CD4-positive, alpha-beta T cell treated with Interleukin-6 at 100 ng/mL for 8 hours (primary cell): Measurements from ENCODE around the gene DCP2.

Experiments used
- DNase-seq: peaks from one replicate; pipeline ENCODE4 v3.0.0-alpha.2; 2020; ENCODE audit warnings: mixed read lengths, low spot score

The DCP2 gene

GRCh38 chr5:113022661-113023060, 46.1 kb downstream of the DCP2 start:
- DNase-seq: peak; percentile 70

DNA sequence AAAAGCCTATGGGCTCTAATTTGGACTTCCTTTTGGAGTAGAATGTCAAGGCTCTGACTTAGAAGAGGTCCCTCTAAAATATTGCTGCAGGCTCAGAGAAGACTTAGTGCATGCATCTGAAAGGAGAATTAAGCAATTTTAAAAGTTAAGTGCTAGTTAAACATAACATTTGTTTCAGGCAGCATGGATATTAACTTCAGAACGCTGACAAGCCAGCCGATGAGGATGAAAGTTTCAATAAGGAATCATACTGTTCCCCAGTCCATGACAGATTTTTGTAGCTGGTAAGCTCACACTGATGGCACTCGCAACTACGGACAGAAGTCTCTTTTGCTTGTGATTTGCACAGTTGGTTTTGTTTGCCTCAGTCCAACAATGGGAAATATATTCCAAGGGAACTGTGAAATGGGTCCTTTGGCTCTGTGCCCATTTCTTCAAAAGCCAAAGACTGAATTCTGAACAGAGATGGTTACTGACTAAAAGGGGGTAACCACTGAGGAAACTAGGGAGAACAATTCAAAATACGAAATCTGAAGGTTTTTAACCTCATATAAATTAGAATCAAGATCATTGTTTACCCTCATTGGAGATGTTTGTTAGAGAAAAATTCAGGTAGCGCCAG, 47.6 kb downstream of the DCP2 start:
- DNase-seq: no peak

- DNase-seq: no peak
Measured at GRCh38 chr5:113025596-113025995, 49.0 kb downstream of the DCP2 start.

DNA sequence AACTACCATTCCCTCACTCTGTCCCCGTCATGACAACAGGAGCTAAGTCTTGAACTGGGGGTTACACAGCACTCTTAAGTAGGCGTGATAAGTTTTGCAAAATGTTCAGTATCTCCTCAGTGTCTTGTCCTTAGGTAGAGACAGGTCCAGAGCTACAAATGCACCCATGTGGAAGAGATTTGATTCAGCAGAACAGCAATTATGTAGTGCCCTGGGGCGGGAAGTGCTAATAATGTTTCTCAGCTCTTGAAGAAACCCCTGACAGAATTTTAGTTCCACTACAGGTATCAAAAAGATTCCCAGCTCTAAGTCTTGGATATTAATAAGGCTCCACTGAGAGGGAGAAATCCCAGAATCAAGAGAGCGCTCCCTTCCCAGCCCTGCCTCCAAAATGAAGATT, 49.6 kb downstream of the DCP2 start:
- DNase-seq: no peak

GRCh38 chr5:113027015-113027414, 50.4 kb downstream of the DCP2 start:
- no peak for DNase-seq

DNA sequence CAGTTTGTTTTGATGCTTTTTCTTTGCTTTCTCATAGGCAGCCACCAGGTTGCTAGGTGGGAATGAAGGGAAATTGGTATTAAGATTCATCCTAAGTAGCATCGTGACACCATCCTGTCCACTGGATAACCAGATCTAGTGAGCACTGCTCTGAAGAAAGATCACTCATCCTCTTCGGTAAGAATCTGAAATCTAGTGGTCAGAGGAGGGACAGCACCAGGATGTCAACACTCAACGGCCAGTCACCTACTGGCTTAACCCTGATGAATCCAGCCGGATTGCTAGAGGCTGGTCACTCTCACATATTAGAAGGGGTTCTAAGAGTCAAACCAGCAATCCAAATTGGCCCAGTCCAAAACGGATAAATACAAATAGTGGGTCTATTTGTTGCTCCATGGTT, 50.8 kb downstream of the DCP2 start:
- DNase-seq: no peak

- DNase-seq: no peak
Measured at GRCh38 chr5:113029614-113030013, 53.0 kb downstream of the DCP2 start.

- DNase-seq: no peak
Measured at GRCh38 chr5:113031104-113031503, 54.5 kb downstream of the DCP2 start.

DNA sequence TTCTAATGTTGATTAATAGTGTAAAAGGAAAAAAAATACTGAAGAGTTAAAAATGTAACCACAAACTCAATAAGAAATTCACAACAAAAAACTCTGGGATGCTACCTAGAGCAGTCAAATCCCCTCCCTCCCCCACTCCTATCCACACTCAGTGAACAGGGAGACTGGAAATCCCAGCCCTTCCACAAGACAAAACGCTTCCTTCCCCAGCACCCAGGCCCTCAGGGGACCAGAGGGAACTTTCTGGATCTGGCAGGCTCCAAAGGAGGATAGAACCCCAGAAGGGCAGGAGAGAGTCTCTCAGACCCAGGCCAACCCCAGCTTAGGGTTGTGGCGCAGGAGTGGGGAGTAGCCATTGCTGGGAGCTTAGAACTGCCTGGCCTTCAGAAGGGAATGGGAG, 55.0 kb downstream of the DCP2 start:
- DNase-seq: no peak

DNA sequence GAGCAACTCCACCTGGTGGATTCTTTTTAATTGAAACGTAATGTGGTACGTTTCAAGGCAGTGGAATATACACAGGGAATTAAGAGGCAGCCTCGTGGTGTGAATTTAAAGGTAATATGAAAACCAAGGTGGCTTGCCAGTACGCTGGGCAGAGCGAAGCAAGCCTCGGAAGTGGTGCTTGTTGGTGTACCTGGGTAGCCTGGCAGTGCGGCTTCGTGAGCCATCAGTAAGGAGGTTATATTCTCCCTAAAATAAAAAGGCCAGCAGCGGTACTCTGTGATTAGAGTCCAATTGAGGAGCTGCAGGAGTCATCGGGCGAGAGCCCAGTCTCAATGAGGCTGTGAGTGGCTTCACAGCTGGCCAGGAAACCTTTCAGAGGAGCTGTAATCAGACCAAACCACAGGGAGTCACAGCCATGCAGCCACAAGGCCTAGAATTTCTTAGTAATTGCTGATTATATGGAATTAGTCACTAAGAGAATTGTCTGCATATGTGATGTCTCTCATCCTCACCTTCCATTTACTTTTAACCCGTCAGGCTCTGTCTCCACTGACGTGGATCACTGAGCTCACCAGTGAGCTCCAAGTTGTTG, 57.7 kb downstream of the DCP2 start:
- no peak for DNase-seq

GRCh38 chr5:113035096-113035495, 58.5 kb downstream of the DCP2 start:
- no peak for DNase-seq

DNA sequence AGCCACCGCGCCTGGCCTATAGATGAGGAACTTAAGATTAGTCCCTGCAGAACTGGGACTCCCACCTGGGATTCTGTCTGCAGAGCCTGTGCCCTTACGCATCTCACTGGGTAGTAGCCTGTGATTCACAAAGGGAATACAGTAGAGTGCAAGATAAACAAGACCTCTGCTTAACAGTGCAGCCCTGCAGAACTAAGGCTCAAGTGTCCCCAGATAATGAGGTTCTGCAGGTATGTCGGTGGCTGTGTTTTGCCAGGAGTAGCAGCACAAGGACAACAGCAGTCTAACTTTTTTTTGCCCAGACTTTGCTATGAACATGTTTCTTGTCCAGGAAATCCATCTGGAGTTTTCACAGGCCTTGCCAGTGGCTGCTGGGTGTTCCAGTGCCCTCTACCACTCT, 59.7 kb downstream of the DCP2 start:
- no peak for DNase-seq

- DNase-seq: no peak
Measured at GRCh38 chr5:113036826-113037225, 60.2 kb downstream of the DCP2 start.

GRCh38 chr5:113038136-113038535, 61.5 kb downstream of the DCP2 start:
- DNase-seq: no peak

- no peak for DNase-seq
Measured at GRCh38 chr5:113038714-113039113, 62.1 kb downstream of the DCP2 start.

GRCh38 chr5:113039229-113039933, 62.8 kb downstream of the DCP2 start:
- DNase-seq: no peak

GRCh38 chr5:113039934-113040285, 63.3 kb downstream of the DCP2 start:
- DNase-seq: no peak

GRCh38 chr5:113040672-113041260, 64.2 kb downstream of the DCP2 start:
- no peak for DNase-seq

DNA sequence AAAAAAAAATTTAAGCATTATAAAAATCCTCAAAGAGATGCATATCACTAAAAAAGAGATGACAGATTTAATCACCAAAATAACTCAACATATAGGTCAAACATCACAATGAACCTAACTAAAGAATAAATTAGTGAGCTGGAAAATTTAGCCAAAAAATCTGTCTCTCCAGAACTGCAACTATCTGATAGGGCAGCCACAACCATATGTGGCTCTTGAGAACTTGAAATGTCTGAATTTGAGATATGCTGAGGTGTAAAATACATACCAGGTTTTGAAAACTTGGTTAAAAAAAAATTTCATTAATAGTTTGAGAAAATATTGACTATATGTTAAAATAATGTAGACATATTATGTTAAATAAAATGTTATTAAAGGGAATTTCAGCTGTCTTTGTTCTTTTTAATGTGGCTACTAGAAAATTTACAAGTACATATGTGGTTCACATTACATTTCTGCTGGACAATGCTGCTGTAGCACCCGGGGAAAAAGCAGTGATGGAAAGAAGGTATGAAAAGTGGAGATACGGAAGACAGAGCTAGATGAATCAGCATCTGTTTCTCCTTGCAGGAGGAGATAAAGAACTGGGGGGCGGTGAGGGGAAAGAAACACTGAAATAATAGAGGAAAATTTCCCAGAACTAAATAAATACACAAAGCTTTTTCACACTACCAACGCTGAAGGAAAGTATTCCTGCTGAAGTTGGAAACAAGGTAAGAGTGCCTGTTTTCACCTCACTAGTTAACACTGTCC, 66.1 kb downstream of the DCP2 start:
- DNase-seq: no peak

GRCh38 chr5:113043491-113043931, 66.9 kb downstream of the DCP2 start:
- no peak for DNase-seq

DNA sequence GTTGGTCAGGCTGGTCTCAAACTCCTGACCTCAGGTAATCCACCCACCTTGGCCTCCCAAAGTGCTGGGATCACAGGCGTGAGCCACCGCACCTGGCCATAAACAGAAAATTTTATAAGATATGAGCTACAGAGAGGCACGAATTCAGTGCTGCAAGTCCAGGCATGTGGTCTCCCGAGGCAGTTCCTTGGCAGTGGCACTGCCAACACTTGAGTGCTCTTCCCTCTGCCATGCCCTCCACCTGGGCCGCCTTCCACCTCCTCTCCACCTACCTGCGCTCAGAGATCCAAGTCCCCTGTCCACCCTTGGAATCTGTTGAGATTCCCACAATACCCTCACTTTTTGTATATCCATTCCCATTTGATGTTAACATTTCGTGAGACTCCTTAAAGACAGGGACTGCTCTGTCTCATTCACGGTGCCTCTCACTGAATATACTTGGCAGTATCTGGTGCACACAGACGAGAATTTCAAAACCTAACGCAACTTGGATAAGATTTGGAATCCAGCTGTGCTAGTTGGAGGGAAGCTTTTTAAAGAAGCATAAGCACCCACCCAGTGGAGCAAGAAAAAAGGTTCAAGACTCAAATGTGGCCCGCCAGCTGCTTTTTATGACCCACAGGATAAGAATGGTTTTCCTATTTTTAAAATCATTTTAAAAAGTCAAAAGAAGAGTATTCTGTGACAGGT, 68.3 kb downstream of the DCP2 start:
- DNase-seq: no peak

DNA sequence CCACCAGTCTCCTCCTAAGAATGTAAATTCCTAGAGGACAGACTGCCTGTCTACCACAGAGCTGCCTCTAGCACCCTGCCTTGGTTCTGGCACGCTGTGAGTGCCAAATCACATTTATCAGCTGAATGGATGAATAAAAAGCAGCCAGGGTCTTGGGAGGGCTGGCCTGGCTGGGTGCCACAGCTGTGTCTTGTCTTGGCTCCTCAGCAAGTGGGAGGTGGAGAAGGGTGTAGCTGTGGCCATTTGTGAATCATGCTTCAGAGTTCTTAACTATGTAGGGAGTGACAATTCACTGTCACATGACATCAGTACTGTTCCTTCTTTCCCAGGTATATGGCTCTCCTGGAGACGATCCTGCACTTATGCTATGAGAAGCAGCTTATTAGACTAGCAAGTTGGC, 70.6 kb downstream of the DCP2 start:
- DNase-seq: no peak
